Measurements from ENCODE around the gene AHCYL2.

DNA sequence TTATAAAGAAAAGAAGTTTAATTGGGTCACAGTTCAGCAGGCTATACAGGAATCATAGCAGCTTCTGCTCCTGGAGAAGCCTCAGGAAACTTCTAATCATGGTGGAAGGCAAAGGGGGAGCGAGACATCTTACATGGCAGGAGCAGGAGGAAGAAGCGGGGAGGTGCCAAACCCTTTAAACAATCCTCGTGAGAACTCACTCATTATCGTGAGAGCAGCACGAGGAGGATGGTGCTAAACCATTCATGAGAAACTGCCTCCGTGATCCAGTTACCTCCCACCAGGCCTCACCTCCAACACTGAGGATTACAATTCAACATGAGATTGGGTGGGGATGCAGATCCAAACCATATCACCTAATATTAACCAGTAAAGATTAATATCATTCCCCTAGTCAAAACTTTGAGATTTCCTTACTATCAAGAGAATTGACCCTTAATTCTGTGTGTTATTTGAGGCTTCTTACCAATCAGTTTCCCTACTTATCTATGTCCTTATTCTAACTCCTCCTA is 38.0 kb upstream of the AHCYL2 start:
- TF ChIP-seq, protein P1, sequence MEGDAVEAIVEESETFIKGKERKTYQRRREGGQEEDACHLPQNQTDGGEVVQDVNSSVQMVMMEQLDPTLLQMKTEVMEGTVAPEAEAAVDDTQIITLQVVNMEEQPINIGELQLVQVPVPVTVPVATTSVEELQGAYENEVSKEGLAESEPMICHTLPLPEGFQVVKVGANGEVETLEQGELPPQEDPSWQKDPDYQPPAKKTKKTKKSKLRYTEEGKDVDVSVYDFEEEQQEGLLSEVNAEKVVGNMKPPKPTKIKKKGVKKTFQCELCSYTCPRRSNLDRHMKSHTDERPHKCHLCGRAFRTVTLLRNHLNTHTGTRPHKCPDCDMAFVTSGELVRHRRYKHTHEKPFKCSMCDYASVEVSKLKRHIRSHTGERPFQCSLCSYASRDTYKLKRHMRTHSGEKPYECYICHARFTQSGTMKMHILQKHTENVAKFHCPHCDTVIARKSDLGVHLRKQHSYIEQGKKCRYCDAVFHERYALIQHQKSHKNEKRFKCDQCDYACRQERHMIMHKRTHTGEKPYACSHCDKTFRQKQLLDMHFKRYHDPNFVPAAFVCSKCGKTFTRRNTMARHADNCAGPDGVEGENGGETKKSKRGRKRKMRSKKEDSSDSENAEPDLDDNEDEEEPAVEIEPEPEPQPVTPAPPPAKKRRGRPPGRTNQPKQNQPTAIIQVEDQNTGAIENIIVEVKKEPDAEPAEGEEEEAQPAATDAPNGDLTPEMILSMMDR (conservative IDR thresholded peaks at IDR 0.05 in 1 of 2, IDR thresholded peaks at IDR 0.05 in 1 of 2; ENCODE audit: extremely low read depth in 1 of 2, insufficient read depth in 1 of 2, low read depth in 1 of 2, low read length in 2 of 2): no peak
- TF ChIP-seq EZH2 (IDR thresholded peaks at IDR 0.05; ENCODE audit: borderline replicate concordance, low read length): no peak
